Suppressor macrophage treated with lipopolysaccharide for 1 hour (primary cell): ENCODE measurements around the gene LCA5.
"Not testable (repeated sequence)": the region's sequence is repeated elsewhere in the genome, so short reads cannot be mapped to it uniquely, and the experiment has no call there.

Experiments used
- DNase-seq, 3 donors: peaks; one replicate each; pipeline ENCODE4 v3.0.0-alpha.2; 2020 to 2022

LCA5 gene

DNA sequence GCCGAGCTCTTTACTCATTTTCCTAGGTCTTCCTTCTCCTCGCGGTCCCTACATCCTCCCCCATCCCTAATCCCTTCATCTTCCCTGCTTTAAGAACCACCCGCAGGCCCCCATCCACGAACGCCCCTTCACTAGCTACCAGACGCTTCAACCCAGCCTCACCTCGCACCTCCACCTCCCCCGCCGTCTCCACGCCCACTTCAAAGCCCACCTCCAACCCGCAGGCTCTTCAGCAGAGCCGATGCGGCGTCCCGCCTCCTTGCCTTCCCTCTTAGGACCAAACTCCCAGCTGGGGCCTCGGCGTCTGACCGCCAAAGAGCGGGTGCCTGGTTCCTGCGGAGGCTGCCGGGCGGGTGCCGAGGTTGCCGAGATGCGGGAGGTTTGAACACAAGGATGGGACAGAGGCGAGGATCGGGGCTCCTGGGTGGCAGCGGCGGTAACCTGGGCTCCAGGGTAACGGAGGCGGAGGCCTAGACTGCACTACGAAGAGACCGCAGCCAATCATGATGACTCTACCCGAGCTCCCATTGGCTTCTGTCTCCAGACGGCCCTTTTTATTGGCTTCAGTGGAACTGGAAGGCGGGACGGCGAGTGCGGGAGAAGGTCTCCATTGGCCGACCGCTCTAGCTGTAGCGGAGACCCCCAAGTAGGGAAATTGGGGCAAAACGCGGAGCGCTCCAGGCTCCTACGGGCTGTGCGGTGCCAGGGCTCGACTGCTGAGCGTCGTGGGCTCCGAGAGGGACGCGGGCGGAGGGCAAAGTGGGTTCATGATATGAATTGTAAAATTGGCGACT, at the start of gene LCA5:
LCA5 (minus strand) TSS at position 477 of the 794 bp plus-strand sequence. CDS start 18,536 bp downstream, outside the sequence.
- peak; percentile 93 to 95 (median 94) for DNase-seq

GRCh38 chr6:79586548-79586947, 49.3 kb upstream of the LCA5 start:
- DNase-seq: peak; percentile 12 to 21 (median 20)

- DNase-seq: no peak
These were observed 47.1 kb upstream of the LCA5 start for GRCh38 chr6:79584332-79584731.

DNA sequence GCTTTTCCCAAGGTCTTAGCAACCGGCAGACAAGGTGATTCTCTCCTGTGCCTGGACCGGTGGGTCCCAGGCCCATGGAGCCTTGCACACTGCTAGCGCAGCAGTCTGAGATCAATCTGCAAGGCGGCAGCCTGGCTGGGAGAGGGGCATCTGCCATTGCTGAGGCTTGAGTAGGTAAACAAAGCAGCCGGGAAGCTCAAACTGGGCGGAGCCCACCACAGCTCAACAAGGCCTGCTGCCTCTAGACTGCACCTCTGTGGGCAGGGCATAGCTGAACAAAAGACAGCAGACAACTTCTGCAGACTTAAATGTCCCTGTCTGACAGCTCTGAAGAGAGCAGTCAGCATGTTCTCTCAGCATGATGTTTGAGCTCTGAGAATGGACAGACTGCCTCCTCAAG, 40.7 kb upstream of the LCA5 start:
- DNase-seq: not testable (repeated sequence)

GRCh38 chr6:79574630-79575225, 37.5 kb upstream of the LCA5 start:
- DNase-seq: no peak

GRCh38 chr6:79574174-79574573, 36.9 kb upstream of the LCA5 start:
- DNase-seq: no peak

GRCh38 chr6:79571030-79571367, 33.8 kb upstream of the LCA5 start:
- no peak for DNase-seq

- peak; percentile 44 to 60 (median 59) for DNase-seq
These were observed 33.1 kb upstream of the LCA5 start for GRCh38 chr6:79570129-79571029.

DNA sequence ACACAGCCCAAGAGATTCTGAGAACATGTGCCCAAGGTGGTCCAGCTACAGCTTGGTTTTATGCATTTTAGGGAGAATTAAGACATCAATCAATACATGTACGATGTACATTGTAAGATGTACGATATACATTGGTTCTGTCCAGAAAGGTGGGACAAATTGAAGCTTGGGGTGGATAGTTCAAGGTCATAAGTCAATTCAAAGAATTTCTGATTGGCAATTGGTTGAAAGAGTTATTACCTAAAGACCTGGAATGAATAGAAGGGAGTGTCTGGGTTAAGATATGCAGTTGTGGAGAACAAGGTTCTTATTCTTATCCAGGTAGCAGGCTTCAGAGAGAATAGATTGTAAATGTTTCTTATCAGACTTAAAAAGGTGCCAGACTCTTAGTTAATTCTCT, 31.8 kb upstream of the LCA5 start:
- no peak for DNase-seq

GRCh38 chr6:79564636-79565035, 27.4 kb upstream of the LCA5 start:
- DNase-seq: no peak

DNA sequence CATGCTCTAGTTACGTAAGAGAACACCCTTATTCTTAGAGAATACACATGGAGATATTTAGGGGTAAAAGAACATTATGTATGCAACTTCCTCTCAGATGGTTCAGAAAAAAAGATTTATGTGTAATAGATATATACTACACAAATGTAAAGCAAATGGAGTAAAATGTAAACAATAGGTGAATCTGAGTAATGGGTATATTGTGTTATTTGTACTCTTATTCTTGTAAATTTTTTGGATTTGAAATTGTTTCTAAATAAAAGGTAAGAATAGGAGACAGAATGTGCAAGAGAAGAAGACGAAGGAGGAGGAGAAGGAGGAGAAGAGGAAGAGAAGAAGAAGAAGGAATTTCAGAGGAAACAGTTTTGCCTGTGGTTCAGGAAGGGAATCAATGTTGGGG, 22.5 kb upstream of the LCA5 start:
- DNase-seq: no peak

- no peak for DNase-seq
These were observed 20.6 kb upstream of the LCA5 start for GRCh38 chr6:79557673-79558467.

- no peak for DNase-seq
These were observed 17.1 kb upstream of the LCA5 start for GRCh38 chr6:79554305-79554704.

DNA sequence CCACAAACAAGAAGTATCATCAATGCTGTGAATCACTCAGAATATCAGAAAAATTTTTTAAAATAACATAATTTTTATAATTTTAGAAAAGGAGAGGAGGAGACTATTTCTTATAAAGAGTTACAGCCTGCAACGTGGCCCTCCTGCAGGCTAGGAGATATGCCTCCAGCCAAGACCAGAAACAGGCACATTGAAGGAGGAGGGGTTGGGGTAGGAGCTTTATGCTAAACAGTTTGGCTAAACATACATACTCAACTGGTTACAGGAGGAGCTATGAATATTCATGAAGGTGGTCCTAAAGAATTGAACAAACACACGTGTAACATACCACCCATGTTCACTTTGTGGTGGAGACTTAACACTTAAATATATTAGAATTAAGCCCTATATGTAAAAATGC, 14.2 kb upstream of the LCA5 start:
- no peak for DNase-seq

- DNase-seq: no peak
These were observed 11.1 kb upstream of the LCA5 start for GRCh38 chr6:79548304-79548703.

GRCh38 chr6:79546186-79546585, 9.0 kb upstream of the LCA5 start:
- DNase-seq: peak; percentile 3 to 48 (median 15)

GRCh38 chr6:79544939-79545450, 7.8 kb upstream of the LCA5 start:
- DNase-seq: peak; percentile 87 to 93 (median 89)

DNA sequence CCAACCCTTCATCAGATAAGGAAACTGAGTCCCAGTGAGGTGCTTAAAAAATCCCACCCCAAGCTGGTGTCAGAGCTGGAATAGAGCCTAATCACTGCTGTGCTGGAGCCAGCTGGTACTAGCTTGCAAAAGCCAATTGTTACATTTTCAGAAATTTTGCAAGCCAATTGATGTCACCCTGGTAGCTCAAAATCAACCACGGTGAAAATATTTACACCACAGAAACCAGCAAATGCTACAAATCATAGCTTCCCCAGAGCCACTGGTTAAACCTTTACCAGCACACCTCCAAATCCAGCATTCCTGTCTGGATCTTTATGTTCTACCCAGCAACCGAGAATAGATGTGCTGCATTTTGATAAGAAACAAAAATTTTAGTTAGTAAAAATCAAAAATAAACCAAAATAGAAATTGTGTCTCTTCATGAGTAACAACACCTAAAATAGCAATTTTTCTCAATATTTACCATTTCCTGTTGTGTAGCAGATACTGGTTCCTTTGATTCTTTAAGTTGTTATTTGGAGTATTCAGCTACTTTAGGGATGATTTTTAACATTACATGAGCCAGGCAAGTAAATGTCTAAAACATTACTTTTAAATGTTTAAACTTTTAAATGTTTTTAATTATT, 7.2 kb upstream of the LCA5 start:
- peak in 2 of 3 donors; percentile 5 to 34 for DNase-seq

GRCh38 chr6:79543886-79544285, 6.7 kb upstream of the LCA5 start:
- DNase-seq: no peak

DNA sequence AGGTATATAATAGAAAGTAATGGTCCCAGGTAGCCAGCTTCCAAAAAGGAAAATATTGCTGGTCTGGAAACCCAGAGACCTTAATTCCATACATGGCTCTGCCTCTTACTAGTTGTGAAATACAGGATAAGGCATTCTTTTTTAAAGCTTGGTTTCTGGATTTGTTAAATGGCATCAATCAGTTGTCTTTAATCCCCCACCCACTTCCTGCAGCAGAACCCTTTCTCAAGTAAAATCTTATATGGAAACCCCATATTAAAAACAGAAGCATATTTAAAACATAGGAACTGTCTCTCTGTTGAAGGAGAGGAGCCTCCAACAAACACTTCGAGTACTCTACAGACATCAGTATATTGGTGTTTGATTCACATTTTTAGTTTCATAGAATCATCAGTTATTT, 6.2 kb upstream of the LCA5 start:
- DNase-seq: no peak

DNA sequence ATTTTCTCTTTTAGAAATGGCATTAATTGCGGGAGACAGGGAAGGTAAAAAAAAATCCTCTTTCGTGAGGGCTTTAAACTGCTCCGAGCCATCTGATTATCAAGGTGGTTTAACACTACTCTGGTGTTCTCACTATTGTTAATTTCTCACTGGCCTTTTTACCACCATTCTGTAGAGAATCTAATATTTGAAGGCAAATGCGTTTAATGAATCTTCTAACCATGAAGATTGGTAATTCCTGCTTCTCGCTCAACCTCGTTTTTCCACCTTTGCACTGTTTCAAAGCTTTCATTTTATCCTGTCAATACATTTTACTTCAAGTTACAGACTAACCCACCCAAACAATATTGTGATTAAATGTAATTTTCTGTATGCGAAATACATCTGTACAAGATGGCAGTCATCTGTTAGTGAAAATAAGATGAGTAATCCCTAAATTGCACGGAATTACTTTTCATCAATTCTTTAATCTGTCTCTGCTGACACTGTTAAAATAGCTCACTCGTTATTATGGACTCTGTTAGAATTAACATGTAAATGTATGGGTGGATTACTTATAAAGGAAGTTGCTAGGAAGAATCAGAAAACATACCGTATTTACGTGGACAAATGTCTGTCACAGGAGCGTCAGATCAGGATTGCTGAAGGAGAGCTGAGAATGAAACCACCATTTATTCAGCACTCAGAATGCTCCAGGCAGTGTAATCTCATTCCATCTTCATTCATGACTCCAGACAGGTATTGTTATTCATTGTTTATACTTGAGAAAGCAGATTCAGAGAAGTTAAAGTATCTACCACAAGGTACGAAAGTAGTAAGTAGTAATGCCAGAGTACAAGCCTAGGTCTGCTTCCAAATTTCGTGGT, 1.1 kb upstream of the LCA5 start:
- DNase-seq: no peak
